GM19455 (cell line): ENCODE data around the gene GADD45GIP1.

Experiments
- ATAC-seq: cut with Tn5 transposase; IDR thresholded peaks from one replicate; pipeline ENCODE4 v1.9.1; 2021; ENCODE audit not compliant: unreplicated experiment

Gene GADD45GIP1

GRCh38 chr19:12956446-12957388, at the start of gene GADD45GIP1:
TSS of gene GADD45GIP1 (minus strand) at chr19:12957223. CDS start at chr19:12957212, 11 bp downstream.
- ATAC-seq = peak; percentile 68

GRCh38 chr19:13005861-13006370, 48.9 kb upstream of the GADD45GIP1 start:
- no peak for ATAC-seq

GRCh38 chr19:13005253-13005652, 48.2 kb upstream of the GADD45GIP1 start:
- no peak for ATAC-seq

GRCh38 chr19:13004273-13004672, 47.2 kb upstream of the GADD45GIP1 start:
- ATAC-seq = no peak

GRCh38 chr19:13003081-13003480, 46.1 kb upstream of the GADD45GIP1 start:
- ATAC-seq = no peak

GRCh38 chr19:13002166-13002898, 45.3 kb upstream of the GADD45GIP1 start:
- no peak for ATAC-seq

- ATAC-seq = no peak
Observed at GRCh38 chr19:13001502-13002165, 44.6 kb upstream of the GADD45GIP1 start.

- ATAC-seq = no peak
Observed at GRCh38 chr19:13001166-13001501, 44.1 kb upstream of the GADD45GIP1 start.

- ATAC-seq = no peak
Observed at GRCh38 chr19:12997967-12998940, 41.2 kb upstream of the GADD45GIP1 start.

GRCh38 chr19:12997179-12997966, 40.4 kb upstream of the GADD45GIP1 start:
- ATAC-seq = no peak

GRCh38 chr19:12996406-12997094, 39.5 kb upstream of the GADD45GIP1 start:
- no peak for ATAC-seq

GRCh38 chr19:12995596-12996405, 38.8 kb upstream of the GADD45GIP1 start:
- ATAC-seq = no peak

GRCh38 chr19:12994701-12995595, 37.9 kb upstream of the GADD45GIP1 start, which contains the start of gene NFIX:
TSS of gene NFIX (plus strand) at chr19:12995475. CDS start at chr19:12995838, 363 bp downstream.
- ATAC-seq = no peak

GRCh38 chr19:12993562-12993961, 36.5 kb upstream of the GADD45GIP1 start:
- no peak for ATAC-seq

- no peak for ATAC-seq
Observed at GRCh38 chr19:12992729-12993128, 35.7 kb upstream of the GADD45GIP1 start.

GRCh38 chr19:12991296-12991695, 34.3 kb upstream of the GADD45GIP1 start:
- ATAC-seq = no peak

- ATAC-seq = no peak
Observed at GRCh38 chr19:12990853-12991252, 33.8 kb upstream of the GADD45GIP1 start.
